ENCODE results near the gene CRPPA.
"Not testable (repeated sequence)": the region's sequence is repeated elsewhere in the genome, so short reads cannot be mapped to it uniquely, and the experiment has no call there.

Gene CRPPA

DNA sequence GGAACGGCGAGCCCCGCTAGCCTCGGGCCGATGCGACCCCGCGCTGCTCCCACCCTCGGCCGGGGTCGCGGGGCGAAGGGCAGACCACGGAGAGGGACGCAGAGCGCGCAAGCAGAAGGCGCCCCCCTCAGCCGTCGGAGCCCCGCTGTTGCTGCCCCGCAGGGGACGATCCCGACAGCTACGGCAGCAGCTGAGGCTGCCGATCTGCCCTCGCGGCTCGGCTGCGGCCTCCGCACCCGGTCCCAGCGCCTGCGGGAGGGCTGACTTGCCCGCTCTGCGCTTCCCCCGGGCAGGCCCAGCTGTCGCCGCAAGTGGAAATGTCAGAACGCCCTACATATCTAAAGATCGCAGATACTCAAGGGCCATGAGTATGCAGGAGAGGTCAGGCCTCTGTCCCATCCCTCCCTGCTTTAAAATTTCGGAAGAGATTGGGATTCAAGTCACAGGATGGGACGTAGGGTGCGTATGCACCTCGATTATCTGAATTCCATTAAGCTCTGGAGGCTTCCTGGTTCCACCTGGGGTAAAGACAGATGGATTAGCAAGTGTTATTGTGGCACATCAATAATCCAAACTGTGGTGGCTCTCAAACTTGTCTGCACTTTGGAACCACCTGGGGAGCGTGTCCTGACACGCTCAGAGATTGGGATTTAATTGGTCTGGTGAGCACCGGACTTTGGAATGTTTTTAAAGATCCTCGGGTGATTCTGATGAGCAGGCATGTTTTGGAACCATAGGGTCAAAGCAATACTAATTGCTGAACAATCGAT is at the start of gene CRPPA:
Gene CRPPA (minus strand): TSS at position 206 of the 770 bp plus-strand sequence. CDS start 216 bp downstream, outside the sequence.
- in situ Hi-C loops (cut with HindIII; ENCODE audit: low sequenced_read_pairs): no loop called here

- in situ Hi-C loops (cut with HindIII; ENCODE audit: low sequenced_read_pairs): no loop called here
Measured at GRCh38 chr7:16465469-16466361, 44.4 kb upstream of the CRPPA start, which contains the start of gene SOSTDC1. Gene SOSTDC1, minus strand, starts transcription at chr7:16465738. Its CDS starts 70 bp downstream, at chr7:16465668.

GRCh38 chr7:16463949-16464715 is 42.8 kb upstream of the CRPPA start:
- in situ Hi-C loops (cut with HindIII; ENCODE audit: low sequenced_read_pairs): no loop called here

DNA sequence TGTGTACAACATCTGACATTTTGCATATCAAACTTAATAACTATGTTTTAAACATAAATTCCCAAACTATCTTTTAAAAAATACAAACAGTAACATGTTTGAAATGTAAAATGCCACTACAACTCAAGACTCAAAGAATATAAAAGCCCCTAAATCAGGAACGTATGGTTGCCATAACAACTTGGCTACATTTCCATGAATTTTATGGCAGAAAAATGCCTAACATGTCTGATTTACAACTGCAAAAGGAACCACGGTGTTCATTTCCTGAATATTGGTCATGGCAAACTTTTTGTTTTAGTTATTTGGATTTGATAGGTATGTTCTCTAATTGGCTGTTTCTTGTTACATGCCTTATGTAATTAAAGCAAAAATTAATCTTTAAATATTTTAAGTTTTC is 42.2 kb upstream of the CRPPA start:
- in situ Hi-C loops (cut with HindIII; ENCODE audit: low sequenced_read_pairs): no loop called here

DNA sequence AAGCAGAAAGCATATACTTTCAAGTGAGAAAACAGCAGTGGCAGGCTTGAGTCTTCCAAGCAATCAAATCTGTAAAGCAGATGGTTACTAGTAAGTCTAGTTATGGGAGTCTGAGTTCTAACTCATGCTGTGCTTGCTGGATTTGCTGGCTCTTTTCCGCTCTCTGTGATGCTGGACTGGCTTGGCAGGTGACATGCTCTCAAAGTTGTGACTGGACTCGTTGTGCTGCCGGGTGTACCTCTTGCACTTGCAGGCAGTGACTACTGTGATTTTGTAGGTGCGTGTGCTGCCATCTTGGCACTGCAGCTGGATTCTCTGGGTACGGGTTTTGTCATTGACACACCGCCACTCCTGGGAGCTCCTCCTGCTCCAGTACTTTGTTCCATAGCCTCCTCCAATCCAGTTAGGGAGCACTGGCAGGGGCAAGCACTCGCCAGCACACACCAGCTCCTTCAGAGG is 41.1 kb upstream of the CRPPA start:
- in situ Hi-C loops (cut with HindIII; ENCODE audit: low sequenced_read_pairs): no loop called here

DNA sequence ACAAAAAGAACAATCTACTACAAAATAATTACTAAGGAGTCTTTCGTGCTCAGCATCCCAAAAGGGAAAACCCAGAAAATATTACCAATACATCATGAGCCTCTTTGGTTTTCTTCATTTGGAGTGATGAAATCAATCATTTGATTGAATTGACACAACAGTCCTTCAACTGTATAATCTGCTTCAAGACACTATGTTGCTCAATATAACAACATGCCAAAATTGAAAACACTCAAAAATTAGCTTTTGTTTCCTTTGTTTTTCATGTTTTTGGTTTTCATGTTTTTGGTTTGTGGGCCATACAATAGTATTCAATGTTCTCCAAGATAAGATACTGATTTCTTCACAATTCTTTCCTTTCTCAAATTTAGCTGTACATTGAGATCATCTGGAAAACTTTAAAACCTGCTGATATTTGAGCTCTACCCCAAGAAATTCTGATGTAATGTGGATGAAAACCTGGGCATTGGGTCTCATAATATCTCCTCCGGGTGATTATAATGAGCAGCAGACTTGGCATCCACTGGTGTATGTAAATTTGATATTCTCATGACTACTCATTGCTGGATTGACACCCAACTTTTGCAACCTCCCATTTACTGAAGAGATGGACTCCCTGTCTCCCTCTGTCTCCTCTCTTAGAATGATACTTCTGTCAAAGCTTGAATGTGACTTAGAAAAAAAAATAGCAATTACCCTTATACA is 39.6 kb upstream of the CRPPA start:
- in situ Hi-C loops (cut with HindIII; ENCODE audit: low sequenced_read_pairs): no loop called here

- in situ Hi-C loops (cut with HindIII; ENCODE audit: low sequenced_read_pairs): not testable (repeated sequence)
Measured at GRCh38 chr7:16456303-16456702, 35.0 kb upstream of the CRPPA start.

DNA sequence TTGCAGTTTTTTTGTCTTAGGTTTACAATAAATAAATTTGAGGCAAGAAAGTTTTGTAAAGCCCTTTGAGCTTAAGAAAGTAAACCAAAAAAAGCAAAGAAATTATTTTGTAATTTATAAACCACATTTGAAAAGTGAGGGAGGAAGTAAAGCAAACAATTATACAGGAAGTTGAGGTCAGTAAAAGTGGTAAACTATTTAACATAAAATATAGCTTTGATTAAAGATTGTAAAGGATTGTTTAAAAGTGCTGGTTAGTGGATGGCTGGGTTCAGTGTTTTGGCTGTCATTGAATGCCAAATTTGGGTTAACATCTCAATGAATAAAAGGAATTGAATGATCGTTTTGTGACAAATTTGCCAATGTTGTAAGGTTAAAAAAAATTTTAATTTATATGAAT is 34.3 kb upstream of the CRPPA start:
- in situ Hi-C loops (cut with HindIII; ENCODE audit: low sequenced_read_pairs): no loop called here

DNA sequence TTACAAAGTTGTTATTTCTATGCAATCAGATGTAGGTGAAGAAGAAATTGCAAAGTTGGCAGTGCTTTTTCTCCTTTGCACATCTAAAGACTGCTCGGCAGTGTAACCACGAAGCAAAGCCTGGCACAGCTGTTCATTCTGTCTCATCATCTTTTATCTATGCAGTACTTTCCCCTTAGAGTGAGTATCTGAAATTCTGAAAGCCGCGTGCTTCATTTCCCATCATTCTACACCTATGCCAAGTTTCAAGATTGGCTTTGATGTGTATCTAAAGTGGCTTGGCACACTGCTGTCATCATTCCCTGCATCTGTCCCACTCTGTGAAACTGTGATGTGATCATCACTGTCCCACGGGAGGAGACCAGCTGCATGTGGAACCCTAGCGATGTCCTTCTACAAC is 29.0 kb upstream of the CRPPA start:
- in situ Hi-C loops (cut with HindIII; ENCODE audit: low sequenced_read_pairs): no loop called here

DNA sequence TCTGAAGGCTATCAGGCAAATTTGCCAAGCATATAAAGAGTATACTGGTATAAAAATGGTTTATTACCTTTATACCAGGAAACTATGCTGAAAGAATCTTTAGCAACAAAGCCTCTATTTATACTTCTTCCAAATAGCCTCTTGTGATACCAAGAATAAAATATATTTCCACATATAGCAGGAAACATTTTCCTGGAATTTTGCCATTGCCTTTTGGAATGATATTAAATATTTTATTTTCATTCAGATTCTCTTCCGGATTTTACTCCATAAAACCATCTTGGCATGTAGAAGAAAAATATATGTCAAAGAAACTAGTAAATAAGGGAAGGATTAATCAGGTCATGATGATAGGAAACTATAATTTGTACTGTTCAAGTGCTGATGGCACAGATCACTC is 26.5 kb upstream of the CRPPA start:
- in situ Hi-C loops (cut with HindIII; ENCODE audit: low sequenced_read_pairs): no loop called here

GRCh38 chr7:16446508-16446907 is 25.2 kb upstream of the CRPPA start:
- in situ Hi-C loops (cut with HindIII; ENCODE audit: low sequenced_read_pairs): no loop called here

DNA sequence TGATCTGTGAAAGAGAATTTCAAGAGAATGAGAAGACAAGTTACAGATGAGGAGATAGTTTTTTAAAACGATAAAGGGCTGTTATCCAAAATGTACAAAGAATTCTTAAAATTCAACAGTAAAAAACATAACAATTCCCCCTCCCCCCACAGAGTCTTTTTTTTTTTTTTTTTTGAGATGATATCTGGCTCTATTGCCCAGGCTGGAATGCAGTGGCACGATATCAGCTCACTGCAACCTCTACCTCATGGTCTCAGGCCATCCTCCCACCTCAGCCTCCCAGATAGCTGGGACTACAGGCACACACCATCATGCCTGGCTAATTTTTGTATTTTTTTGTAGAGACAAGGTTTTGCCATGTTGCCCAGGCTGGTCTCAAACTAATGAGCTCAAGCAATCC is 22.5 kb upstream of the CRPPA start:
- in situ Hi-C loops (cut with HindIII; ENCODE audit: low sequenced_read_pairs): not testable (repeated sequence)

DNA sequence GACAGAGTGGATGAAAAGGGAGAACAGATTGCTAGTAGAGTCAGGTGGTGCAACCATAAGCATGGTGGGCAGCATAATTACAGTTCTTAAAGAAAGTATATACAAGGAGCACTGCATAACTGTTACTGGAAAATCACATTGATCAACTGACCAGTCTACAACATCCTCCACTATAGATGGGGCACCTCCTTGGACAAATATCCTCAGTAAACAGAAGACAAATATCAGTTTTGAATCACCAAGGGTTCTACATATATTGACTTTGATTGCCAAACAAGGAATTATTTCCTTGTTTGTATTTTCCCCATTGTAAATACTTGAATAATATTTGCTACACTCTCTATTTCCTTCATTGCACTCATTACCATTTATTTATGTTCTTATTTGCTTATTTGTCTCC is 17.6 kb upstream of the CRPPA start:
- in situ Hi-C loops (cut with HindIII; ENCODE audit: low sequenced_read_pairs): no loop called here

DNA sequence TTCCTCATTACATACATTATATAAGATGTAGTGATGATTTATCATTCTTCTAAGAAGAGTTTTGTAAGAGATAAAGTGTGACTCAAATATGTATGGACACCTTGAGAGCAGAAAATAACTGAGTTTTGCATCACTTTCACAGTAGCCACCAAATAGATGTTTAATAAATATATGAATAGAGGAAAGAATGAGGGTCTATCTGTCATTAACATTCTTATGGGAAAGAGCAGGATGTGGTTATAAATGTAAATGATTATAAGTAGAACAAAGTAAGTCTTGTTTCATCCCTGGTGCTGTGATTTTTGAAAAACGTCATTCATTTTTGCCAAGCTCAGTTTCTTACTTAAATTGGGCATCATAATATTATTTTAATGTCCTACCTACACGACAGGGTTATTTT is 15.0 kb upstream of the CRPPA start:
- in situ Hi-C loops (cut with HindIII; ENCODE audit: low sequenced_read_pairs): no loop called here

DNA sequence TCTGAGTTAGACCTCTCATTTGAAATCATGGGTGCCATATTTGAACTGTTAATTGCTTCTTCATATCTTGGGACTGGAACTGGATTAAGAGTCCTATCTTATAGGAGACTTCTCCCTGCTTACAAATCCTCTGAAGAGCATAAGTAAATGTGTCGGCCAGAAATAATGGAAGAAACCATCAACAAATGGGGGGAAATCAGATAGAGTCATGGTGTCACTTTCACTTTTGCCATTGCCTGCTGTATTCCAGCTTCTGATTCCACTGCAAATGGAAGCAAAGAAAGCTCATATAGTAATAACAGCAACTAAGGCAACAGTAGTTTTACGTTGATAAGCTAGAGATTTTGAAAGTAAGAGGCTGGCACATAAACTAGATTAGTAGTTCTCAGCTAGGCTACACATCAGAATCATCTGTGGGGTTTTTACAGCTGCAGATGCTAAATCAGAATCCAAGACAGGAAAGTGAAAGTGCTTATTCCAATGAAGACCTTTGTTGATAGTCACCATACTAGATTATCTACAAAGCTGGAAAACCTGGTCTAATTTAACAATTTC is 12.3 kb upstream of the CRPPA start:
- in situ Hi-C loops (cut with HindIII; ENCODE audit: low sequenced_read_pairs): no loop called here

DNA sequence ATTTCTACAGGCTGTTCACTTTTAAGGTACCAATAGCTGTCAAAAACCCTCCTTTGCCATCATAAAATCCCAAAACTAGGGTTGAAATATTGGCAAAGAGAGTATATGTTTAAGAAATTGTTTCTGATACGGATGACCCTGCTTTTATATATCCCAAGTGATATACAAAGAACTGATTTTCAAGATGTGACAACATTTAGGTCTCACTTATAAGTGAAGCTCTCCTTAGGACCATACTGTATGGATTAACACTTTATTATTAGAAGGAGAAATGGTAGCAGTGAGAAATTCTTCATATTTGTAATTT is 11.0 kb upstream of the CRPPA start:
- in situ Hi-C loops (cut with HindIII; ENCODE audit: low sequenced_read_pairs): no loop called here

DNA sequence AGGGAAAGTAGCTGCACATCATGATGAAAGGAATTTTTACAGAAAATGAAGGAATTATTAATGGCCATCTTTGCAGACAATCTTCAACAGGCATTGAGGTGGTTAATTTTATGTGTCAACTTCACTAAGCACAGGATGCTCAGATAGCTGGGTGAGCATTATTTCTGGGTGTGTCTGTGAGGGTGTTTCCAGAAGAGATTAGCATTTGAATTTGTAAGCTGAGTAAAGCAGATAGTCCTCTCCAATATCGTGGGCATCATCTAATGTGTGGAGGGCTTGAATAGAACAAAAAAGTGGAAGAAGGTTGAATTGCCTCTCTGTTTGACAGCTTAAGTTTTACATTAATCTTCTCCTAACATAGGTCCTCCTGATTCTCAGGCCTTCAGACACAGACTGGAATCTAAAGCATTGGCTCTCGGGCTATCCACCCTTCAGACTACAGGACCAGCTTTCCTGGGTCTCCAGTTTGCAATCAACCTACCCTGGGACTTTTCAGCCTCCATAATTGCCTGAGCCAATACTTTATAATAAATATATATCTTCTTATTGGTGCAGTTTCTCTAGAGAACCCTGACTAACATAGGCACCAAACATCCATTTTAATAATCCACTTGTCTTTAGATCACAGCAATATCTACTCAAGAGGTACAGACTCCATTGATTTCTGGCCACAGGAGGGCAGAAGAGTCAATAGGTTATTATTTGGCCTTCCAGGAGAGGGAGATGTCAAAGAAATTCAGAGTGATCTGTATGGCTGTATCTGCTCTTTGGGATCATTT is 10.5 kb upstream of the CRPPA start:
- in situ Hi-C loops (cut with HindIII; ENCODE audit: low sequenced_read_pairs): no loop called here

GRCh38 chr7:16430133-16430532 is 8.8 kb upstream of the CRPPA start:
- in situ Hi-C loops (cut with HindIII; ENCODE audit: low sequenced_read_pairs): no loop called here

DNA sequence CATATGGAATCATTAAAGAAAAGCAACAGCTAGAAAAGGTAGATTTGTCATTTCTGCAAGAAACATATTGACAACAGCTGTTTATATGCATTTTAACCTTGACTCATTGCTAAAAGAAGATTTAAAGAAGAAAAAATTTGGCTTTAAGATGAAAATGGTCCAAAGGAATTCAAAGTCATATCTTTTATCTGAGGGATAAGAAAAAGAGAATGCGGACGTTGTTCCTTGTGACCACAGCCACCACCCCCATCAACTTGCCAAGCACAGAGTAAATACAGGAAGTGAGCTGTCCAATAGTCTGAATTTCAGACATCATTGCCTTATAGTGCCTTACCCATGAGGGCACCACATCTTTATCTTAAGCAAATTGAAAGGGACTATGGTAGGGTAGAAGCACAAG is 7.3 kb upstream of the CRPPA start:
- in situ Hi-C loops (cut with HindIII; ENCODE audit: low sequenced_read_pairs): no loop called here

DNA sequence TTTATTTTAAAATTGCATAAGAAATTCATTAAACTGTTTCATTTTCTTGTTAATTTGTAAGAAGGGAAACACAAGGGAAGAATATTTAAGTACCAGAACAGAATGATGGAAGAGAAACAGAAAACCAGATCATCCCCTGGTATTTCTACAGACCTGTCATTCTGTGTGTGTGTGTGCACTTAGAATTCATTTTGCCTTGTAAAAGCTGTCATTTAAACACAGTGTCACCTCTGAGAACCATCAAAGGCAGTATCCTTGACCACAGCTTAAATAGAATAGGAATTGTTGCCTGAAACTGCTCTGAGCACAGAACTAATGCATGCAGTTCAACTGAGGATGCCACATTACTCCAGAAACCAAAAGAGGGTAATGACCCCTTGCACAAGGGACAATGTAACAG is 6.8 kb upstream of the CRPPA start:
- in situ Hi-C loops (cut with HindIII; ENCODE audit: low sequenced_read_pairs): no loop called here
